GM19025 (cell line): ENCODE results near the gene NR2C2.

ENCODE experiments used
- ATAC-seq: cut with Tn5 transposase; IDR thresholded peaks from one replicate; pipeline ENCODE4 v1.9.1; 2021; ENCODE audit warnings: mild to moderate bottlenecking, low read depth, moderate library complexity; ENCODE audit not compliant: unreplicated experiment

NR2C2 gene

DNA sequence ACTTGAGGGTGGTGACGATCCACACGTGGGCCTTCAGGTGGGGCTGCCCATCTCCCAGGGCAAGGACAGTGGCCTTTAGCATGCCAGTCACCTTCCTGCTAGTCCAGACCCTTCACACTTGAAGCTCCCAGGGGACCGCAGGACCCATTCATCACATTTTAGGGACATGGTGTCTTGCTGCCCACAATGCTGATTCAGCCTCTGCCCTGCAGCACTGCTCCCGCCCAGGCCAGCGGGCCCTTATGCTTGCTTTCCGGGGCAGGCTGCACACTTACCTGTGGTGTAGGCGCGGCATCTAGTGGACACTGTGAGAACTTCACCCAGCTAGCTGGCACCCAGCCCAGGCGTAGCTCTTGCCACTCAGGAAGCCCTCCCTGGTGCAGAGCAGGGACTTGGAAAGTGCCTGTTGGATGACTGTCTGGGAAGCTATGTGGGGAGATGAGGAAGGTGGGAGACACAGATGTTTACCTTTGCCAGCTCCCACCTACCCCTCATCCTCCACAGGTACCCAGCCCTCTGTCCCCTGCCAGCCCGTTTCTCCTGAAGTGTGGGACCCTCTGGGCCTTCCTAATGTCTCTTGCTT, 26.3 kb upstream of the NR2C2 start:
- no peak for ATAC-seq

- no peak for ATAC-seq
Measured at GRCh38 chr3:14921811-14922705, 25.3 kb upstream of the NR2C2 start.

DNA sequence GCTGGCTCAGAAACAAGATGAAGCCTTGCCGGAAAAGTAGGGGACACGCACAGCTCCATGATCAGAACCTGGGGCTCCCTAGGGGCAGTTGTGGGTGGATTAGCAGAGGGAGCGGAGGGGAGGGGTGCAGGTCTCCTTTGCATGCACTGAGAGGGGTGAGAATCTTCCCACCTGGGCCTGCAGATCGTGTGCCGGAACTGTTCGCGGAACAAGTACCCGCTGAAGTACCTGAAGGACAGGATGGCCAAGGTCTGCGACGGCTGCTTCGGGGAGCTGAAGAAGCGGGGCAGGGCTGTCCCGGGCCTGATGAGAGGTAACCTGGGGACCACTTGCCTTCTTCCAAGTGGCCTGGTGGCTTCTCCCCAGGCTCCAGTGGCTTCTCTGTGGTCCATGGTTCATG, 24.5 kb upstream of the NR2C2 start:
- no peak for ATAC-seq

- no peak for ATAC-seq
Measured at GRCh38 chr3:14923476-14923875, 23.9 kb upstream of the NR2C2 start.

DNA sequence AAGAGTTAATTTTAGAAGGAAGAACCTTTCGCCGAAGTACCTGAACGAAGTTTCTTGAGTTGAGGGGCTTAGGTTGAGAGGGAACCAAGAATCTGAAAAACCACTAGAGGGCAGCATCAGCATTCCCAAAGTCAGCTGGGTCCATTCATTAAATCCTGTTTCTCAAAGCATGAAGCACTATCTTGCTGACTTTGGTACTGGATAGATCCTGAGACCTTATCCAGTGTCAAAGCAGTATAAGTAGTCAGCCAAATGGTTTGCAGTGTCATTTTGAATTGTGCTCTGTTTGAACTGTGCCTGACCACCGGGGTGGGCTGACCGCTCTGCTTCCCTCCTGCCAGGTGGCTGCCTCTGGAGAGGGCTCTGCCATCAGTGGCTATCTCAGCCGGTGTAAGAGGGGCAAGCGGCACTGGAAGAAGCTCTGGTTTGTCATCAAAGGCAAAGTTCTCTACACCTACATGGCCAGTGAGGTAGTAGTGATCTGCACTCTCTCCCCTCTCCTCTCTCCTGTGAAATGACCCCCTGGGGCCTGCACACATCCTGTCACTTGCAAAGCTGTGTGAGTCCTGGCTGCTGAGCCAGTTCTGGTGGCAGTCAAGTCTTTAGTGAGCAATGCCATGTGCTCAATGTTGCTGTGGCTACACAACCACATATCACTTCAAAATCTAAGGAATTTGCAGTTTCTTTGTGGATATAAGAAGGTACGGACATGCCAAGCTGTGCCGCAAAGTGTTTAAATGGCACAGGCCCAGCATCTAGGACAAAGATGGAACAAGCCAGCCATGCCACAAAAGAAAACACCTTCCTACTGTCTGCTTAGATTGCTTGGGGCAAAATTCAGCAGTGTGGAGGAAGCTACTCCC, 21.4 kb upstream of the NR2C2 start:
- no peak for ATAC-seq

DNA sequence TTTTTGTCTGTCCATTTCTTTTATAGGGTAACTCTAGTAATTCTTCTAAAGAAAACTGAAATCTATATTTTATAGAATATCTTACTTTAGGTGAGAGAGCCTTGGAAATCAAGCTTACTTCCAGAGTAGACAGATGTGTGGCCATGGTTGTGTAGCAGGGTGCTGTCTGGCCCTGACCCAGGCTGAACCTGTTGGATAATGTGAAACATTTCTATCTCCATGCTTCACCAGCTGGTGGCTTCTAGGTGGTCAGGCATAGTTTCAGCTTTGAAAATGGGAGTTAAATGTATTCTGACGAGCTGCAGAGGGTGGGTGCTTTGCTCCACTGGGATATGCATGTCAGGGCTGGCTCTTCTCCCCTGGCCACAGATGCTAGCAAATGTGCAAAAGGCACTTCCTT, 20.8 kb upstream of the NR2C2 start:
- no peak for ATAC-seq

DNA sequence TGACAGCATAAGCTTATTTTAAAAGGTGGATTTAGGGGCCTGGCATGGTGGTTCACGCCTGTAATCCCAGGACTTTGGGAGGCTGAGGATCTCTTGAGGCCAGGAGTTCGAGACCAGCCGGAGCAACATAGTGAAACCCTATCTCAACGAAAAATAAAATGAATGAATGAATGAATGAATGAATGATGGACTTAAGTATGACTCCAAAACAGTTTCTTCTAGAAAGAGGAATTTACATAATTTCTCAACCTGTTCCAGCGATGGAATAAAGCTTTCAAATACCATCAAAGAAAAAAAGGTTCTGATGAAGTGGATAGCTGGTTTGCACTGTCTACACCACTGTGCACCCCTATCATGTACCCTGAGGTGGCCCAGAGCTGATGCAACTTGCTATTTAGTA, 20.1 kb upstream of the NR2C2 start:
- no peak for ATAC-seq

- ATAC-seq = no peak
Measured at GRCh38 chr3:14929310-14930074, 17.9 kb upstream of the NR2C2 start.

GRCh38 chr3:14933820-14934425, 13.5 kb upstream of the NR2C2 start:
- ATAC-seq = no peak

GRCh38 chr3:14935592-14936345, 11.6 kb upstream of the NR2C2 start:
- ATAC-seq = no peak

- no peak for ATAC-seq
Measured at GRCh38 chr3:14938954-14939353, 8.4 kb upstream of the NR2C2 start.

DNA sequence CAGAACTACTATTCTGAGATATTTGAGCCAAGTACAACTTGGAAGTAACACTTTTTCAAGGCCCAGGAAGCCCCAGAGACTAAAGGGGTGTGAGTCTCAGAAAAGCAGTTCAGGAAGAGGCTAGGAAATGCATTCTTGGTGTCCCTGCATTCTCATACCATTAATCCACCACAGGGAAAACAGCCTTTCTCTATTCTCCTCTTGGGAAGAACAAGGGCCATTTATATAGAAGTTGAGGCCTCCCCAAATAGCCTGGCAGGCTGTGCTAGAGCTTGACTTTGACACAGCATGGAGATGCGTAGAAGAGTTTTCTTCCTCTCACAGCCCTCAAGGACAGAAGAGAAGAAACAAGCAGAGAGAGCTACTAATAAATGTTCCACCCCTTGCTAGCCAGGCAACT, 5.5 kb upstream of the NR2C2 start:
- no peak for ATAC-seq

DNA sequence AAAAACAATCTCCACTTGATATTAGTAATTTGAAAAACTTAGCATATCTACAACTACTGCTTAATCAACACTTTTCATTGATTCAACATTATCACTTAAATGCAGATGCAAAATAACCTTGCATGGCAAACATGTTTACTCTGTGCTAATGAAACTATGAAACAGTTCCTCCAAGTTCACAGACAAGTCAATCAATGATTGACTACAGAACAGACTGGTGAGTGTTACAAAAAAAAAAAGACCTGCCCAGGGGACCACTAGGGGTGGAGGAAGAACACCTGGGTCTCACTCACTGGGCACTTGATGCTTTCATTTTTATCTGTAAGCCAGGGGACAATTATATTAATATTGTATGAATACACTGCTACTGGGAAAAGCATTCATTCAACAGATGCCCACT, 4.3 kb upstream of the NR2C2 start:
- ATAC-seq = no peak

- no peak for ATAC-seq
Measured at GRCh38 chr3:14946236-14946635, 1.1 kb upstream of the NR2C2 start.

DNA sequence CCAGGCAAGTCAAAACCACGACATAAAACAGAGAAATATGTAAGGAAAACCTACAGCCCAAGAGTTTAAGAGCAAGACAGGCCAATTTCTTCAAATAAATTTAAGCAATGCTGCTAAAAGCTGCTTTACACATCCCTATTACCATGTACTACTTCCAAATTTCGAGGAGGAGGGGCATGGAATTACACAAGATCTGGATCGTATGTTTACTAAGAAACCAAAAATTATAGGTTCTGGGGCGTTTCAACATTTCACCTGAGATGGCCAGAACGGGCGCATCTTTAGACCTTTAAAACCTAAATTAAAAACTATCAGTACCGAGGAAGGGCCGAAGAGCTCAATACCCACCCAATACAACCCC, 664 bp upstream of the NR2C2 start:
- ATAC-seq = no peak

DNA sequence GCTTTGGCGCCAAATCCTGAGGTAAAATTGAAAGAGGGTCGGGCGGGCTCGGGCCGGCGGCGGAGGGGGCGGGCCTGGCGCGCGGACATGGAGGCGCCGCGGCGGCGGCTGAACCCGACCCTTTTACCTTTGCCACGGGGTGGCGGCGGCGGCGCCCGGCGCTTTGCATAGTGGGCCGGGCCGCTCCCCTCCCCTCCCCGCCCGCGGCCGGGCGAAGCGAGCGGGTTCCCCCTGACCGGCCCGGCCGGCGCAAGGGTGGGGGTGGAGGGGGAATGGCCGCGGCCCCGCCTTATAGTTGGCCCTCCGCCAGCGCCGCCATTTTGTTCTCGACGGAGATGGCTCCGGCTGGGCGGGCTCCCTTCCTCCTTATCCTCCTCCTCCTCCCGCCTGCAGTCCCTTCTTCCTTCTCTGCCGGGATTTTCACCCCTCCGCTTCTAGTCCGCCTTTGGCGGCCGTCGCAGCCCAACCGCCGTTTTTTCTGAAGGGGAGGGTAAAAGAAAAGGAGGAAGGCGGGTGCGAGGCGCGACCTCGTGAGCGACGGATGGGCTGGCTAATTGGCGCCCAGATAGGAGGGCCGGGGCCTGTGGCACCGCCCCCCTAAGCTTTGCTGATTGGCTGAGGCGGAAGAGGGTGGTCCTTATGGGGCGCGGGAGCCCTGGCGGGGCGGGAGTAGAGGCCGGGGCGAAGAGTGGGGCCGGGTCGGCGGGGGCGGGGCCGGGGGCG, 664 bp downstream of the NR2C2 start:
- peak; percentile 82 for ATAC-seq

DNA sequence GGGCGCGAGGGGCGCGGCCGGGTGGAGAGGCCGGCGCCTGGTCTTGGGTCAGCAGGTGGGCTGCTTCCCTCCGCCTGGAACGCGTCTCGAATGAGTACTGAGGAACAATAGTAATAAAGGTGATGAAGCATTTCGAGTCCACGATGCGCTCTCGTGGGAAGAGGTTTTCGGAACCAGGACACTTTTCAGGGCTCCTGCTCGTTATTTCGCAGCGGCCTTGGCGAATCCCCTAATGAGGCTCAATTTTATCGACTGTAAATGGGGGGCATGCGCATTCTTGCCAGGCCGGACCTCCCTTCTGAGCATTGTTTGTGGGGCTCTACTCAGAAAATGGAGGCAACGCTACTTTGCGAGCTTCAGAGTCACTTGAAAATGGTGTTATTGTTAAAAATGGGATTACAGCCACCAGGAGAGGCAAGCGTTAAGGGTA, 1.2 kb downstream of the NR2C2 start:
- ATAC-seq = no peak

DNA sequence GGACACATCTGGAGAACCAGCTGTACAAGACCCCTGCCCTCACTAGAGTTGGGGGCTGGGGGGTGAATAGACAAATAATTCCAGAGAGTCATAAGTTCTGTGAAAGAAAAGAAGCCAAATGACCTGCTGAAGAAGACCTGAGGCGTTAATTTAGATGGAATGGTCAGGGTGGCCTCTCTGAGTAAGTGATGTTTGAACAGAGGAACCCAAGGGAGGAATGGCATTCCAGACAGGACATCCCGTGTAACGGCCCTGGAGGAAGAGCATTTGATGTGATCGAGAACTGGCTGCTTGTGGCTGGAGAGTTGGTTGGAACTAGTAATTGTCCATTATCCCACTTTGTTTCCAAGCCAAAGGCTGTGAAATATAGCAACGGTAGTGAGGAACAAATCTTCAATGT, 1.7 kb downstream of the NR2C2 start:
- no peak for ATAC-seq

- no peak for ATAC-seq
Measured at GRCh38 chr3:14950274-14950673, 2.9 kb downstream of the NR2C2 start.
